Measurements from ENCODE around the gene PCOLCE2. TPM values are rescaled to one million over a fixed set of nuclear protein-coding genes. Genes with fewer than 3 reads are reported as not detected.

Gene PCOLCE2
- total RNA-seq, 1 donor from 2014 or later = 4.2 TPM

DNA sequence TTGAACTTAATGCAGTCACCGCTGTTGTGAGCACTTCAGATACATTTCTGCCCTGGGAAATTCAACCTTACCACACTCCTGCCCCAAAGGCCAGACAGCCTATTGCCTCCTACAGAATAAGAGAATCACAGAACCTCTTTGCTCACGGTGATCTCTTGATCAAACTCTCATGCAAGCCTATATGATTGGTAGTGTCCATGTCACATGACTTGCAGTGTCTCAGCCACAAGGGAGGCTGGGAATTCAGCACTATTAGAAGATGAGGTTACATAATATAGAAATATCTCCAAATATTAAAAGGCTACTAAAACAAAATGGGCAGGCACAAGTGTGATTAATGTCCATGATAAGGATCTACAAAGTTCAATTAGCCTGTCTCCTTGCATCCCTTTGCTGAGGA is 3.8 kb upstream of the PCOLCE2 start:
- Mint-ChIP-seq H3K27ac (no peak overlapping the region), H3K9me3 (no peaks in the 10 kb centered on the region), H3K4me3 (no peak overlapping the region), H3K36me3 (no peaks in the 10 kb centered on the region), H3K27me3 (ENCODE audit: low read depth) (peaks cover 33% of the 10 kb centered on the region), H3K4me1 (peaks cover 8% of the 10 kb centered on the region)
- no peak for DNase-seq (ENCODE audit: low spot score in 2 of 2, unreplicated experiment in 2 of 2)
- TF ChIP-seq, protein P1, sequence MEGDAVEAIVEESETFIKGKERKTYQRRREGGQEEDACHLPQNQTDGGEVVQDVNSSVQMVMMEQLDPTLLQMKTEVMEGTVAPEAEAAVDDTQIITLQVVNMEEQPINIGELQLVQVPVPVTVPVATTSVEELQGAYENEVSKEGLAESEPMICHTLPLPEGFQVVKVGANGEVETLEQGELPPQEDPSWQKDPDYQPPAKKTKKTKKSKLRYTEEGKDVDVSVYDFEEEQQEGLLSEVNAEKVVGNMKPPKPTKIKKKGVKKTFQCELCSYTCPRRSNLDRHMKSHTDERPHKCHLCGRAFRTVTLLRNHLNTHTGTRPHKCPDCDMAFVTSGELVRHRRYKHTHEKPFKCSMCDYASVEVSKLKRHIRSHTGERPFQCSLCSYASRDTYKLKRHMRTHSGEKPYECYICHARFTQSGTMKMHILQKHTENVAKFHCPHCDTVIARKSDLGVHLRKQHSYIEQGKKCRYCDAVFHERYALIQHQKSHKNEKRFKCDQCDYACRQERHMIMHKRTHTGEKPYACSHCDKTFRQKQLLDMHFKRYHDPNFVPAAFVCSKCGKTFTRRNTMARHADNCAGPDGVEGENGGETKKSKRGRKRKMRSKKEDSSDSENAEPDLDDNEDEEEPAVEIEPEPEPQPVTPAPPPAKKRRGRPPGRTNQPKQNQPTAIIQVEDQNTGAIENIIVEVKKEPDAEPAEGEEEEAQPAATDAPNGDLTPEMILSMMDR (IDR thresholded peaks at IDR 0.05; ENCODE audit: unreplicated experiment) = no peak

DNA sequence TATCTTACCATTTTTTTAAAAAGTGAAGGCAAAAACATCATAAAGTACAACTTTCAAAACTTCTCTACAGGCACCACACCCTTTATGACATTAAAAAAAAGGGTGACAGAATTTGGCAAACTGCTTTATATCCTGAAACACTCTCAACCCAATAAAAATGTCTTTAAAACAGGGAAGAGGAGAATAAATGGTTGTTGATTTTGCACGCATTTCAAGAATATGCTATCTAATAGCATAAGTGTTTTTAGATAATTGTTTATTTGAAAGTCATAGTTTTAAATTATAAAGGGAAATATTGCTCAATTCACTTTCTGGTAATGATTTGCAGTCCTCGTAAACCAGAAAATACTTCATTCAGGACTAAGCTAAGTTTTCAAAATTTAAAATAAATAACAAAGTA is 1.7 kb upstream of the PCOLCE2 start:
- Mint-ChIP-seq H3K4me1 (peaks cover 18% of the 10 kb centered on the region), H3K27me3 (ENCODE audit: low read depth) (peaks cover 25% of the 10 kb centered on the region), H3K36me3 (no peaks in the 10 kb centered on the region), H3K9me3 (no peaks in the 10 kb centered on the region), H3K27ac (no peak overlapping the region), H3K4me3 (no peak overlapping the region)
- DNase-seq (ENCODE audit: low spot score in 2 of 2, unreplicated experiment in 2 of 2) = no peak
- TF ChIP-seq, protein P1 (IDR thresholded peaks at IDR 0.05; ENCODE audit: unreplicated experiment) = no peak

DNA sequence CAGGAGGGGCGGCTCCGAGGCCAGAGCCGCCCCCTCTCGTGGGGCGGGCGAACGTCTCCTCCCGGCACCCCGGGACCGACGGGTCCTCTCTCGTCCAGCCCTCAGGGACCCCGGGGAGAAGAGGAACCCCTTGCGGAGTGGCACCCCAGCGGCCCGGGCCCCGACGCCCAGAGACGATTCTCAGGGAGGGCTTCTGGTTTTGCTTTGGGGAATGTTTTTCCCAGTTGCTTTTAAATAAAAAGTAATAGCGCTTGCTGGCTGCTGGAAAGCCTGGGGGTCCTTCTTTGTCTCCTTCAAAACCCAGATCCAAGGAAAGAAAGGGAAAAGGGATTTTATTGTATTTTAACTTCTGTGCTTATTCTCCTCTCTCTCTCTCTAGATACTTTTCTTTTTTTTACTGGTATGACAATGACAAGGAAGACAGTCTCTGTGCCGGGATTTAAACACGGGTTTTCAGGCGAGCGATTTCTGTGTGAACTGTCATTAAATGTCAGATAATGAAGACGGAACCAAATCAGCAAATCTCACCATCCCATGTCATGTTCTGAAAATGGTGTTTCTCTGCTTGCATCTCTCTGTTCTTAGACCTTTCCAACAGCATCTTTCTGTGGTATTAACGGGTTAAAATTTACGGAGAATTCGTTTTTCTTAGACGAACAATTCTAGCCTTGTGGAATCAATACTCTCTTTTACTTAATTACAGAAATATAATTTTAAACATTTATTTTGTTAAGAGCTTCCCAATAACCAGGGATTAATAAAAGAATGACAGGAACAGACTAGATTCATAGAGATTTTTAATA is 530 bp upstream of the PCOLCE2 start:
- Mint-ChIP-seq H3K27me3 (ENCODE audit: low read depth) (peaks cover 28% of the 10 kb centered on the region), H3K27ac (no peak overlapping the region)
- TF ChIP-seq, protein P1 (IDR thresholded peaks at IDR 0.05; ENCODE audit: unreplicated experiment) = no peak

DNA sequence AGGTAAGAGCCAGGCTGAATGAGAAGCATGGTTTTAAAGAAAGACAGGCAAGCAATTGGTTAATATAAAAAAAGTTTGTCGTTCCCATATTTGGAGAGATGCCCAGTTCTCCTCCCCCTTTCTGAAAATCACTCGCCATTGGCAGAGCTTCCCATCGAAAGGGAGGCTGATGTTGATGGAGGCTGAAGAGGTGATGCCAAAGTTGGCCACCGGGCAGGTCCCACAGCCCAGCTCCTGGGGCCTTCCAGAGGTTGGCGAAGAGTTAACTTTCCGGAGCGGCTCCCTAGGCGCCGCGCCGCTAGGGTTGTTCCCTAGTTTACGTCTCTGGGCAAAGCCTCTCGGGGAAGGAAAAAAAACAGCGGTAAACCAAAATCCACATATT is 793 bp downstream of the PCOLCE2 start:
- Mint-ChIP-seq H3K27ac (peak overlapping the region; percentile 52), H3K27me3 (ENCODE audit: low read depth) (peaks cover 28% of the 10 kb centered on the region), H3K9me3 (no peaks in the 10 kb centered on the region), H3K4me1 (peaks cover 18% of the 10 kb centered on the region), H3K36me3 (no peaks in the 10 kb centered on the region), H3K4me3 (peak overlapping the region; percentile 74)
- DNase-seq (ENCODE audit: low spot score in 2 of 2, unreplicated experiment in 2 of 2) = peak in 1 of 2 experiments; percentile 47
- TF ChIP-seq, protein P1 (IDR thresholded peaks at IDR 0.05; ENCODE audit: unreplicated experiment) = no peak

More for the DNA sequence above, 530 bp upstream of the PCOLCE2 start:
- H3K4me3 Mint-ChIP-seq = peak overlapping the region; percentile 74
- peaks cover 18% of the 10 kb centered on the region for H3K4me1 Mint-ChIP-seq
- H3K9me3 Mint-ChIP-seq = no peaks in the 10 kb centered on the region
- DNase-seq (ENCODE audit: low spot score in 2 of 2, unreplicated experiment in 2 of 2) = no peak
- no peaks in the 10 kb centered on the region for H3K36me3 Mint-ChIP-seq

DNA sequence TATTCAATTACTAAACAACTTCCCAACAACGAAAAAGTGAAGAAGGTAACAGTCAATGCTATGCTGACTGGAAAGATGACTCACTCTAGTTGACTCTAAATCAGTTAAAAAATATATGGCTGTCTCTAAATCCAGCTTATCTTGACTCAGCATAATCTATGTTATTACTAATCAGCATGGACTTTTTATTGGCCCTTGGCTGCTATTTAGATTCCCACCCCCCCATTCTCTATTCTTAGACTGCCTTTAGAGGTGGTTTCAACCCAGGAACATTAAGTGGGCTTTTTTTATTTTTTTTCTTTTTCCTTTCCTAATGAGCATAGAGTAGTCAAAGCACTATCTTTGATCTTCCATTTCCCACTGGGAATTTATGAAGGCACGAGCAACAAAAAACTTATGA is 1.9 kb downstream of the PCOLCE2 start:
- H3K27me3 Mint-ChIP-seq (ENCODE audit: low read depth) = peaks cover 27% of the 10 kb centered on the region
- peaks cover 18% of the 10 kb centered on the region for H3K4me1 Mint-ChIP-seq
- H3K36me3 Mint-ChIP-seq = no peaks in the 10 kb centered on the region
- H3K27ac Mint-ChIP-seq = no peak overlapping the region
- peak overlapping the region; percentile 10 for H3K4me3 Mint-ChIP-seq
- no peak for DNase-seq (ENCODE audit: low spot score in 2 of 2, unreplicated experiment in 2 of 2)
- TF ChIP-seq, protein P1 (IDR thresholded peaks at IDR 0.05; ENCODE audit: unreplicated experiment) = no peak
- no peaks in the 10 kb centered on the region for H3K9me3 Mint-ChIP-seq

Data from mesothelial cell of epicardium (in vitro differentiated cells).